ENCODE results near the gene SPCS2.

GRCh38 chr11:74941492-74941891, 7.6 kb upstream of the SPCS2 start:
- TF ChIP-seq CTCF (IDR thresholded peaks at IDR 0.05; ENCODE audit: poor library complexity, severe bottlenecking) (no peak), EP300 (conservative IDR thresholded peaks at IDR 0.05; ENCODE audit: poor library complexity, severe bottlenecking) (no peak), EZH2 (IDR thresholded peaks at IDR 0.05; ENCODE audit: borderline replicate concordance, insufficient read depth, low read length, poor library complexity, severe bottlenecking) (no peak)

Data from neural cell (in vitro differentiated cells).